HG02642 (cell line): ENCODE results near the gene TP53I11.

Source experiments
- ATAC-seq: cut with Tn5 transposase; IDR thresholded peaks from one replicate; pipeline ENCODE4 v1.9.1; 2021; ENCODE audit warnings: mild to moderate bottlenecking; ENCODE audit not compliant: unreplicated experiment, poor library complexity

TP53I11 gene

GRCh38 chr11:44942029-44942955, 8.4 kb downstream of the TP53I11 start:
- ATAC-seq: no peak

- no peak for ATAC-seq
Measured at GRCh38 chr11:44941259-44942021, 9.2 kb downstream of the TP53I11 start.

- ATAC-seq: no peak
Measured at GRCh38 chr11:44940835-44941234, 9.8 kb downstream of the TP53I11 start.

DNA sequence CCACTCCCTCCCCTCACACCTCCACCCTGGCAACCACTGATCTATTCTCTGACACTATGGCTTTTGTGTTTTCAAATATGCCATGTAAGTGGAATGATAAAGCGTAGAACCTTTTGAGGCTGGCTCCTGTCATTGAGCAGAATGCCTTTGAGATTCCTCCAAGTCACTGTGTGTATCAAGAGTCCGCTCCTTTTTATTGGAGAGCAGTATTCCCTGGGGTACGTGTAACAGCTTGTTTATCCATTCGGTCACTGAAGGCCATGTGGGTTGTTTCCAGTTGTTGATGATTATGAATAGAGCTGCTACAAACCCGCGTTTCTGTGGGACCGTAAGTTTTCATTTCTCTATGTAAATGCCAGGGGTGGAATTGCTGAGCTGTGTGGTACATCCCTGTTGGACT, 10.3 kb downstream of the TP53I11 start:
- no peak for ATAC-seq

DNA sequence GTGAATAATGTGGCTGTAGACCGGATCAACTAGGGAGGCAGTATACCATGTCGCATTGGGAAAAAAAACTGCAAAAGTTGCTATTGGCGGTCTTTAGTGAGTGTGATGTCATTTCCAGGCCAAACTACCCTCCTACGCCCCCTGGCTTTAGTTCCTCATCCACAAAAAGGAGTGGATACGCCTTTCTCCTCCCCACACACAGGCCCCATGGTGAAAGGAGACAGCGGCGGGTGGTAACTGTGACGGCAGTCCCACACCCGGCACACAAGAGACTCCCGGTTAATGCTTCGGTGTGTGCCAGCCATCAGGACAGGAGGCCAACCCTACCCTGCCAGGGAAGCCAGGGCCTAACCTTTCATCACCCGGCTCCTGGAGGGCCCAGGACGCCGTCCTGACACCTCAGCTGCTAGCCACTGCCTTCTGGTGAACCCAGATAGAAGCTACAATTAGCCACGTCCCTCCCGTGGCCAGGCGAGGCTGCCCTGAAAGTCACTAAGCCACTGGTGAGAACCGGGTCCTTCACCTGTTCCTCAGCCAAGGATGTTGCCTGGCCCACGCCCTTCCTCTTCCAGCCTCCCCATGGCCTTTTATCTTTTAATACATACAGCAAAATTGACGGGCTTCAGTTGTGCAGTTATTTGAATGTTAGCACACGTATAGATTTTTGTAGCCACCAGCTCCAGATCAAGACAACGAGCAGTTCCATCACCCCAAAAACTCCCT, 10.8 kb downstream of the TP53I11 start:
- ATAC-seq: no peak

- no peak for ATAC-seq
Measured at GRCh38 chr11:44938066-44938691, 12.5 kb downstream of the TP53I11 start.

DNA sequence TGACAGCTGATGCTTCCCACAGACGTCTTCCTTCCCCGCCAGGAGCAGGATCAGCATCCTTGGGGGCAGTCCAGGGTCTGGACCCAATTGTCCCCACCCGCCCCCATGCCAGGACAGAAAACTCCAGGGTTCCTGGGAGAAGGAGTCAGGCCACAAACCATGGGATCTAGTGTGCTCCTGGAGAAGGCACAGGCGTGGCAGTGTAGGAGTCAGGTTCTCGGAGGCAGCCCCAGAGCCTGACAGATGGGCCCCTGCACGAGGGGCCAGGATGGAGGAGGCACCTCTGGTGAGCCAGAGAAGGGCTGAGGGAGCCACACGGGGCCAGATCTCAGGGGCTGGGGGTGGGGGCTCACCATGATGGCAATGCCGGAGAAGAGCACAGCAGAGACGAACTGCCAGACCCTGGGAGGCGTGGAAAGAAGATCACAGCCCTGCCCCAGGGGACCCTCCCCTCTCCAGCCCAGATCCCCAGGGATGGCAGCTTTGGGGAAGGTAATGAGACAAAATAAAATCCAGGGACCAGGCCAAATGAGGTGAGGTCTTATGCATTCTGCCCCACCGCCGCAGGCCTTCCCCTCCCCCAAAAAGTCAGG, 13.6 kb downstream of the TP53I11 start:
- ATAC-seq: no peak

DNA sequence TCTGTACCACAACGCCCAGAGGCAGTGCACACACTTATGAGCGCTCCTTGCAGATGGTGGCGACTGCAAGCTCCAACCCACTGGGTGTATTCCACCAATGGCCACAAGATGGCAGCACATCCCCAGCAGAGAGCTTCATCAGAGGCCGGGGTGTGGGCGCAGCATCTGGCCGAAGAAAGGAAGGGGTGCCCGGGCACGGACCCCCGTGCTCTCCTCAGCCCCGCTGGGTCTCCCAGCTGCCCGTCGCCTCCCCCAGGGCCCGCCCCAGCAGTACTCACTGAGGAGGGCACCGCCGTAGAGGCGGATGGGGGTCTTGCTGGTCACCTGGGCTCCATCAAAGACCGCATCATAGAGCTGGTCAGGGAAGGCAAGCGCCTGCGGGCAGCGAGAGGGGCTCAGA, 14.2 kb downstream of the TP53I11 start:
- ATAC-seq: peak; percentile 80

GRCh38 chr11:44934735-44935250, 15.9 kb downstream of the TP53I11 start:
- ATAC-seq: no peak

GRCh38 chr11:44934110-44934509, 16.6 kb downstream of the TP53I11 start:
- no peak for ATAC-seq

DNA sequence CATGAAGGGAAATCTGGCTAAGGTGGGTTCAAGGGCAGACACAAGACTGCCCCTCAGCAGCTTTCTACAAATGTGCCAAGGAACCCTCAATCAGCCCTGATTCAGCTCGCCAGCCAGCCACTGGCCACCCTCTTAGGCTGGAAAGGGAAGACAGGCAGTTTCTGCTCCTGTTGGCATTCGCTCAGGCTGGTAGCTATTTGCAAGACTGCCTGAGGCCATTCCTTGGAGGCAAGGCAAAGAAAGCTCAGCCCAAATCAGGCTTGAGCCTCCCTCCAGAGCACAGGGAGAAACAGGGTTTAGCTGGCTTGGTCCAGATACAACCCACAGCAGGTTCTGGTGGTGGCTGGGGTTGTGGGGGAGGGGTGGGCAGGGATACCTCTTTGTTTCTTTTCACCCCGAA, 19.2 kb downstream of the TP53I11 start:
- no peak for ATAC-seq

DNA sequence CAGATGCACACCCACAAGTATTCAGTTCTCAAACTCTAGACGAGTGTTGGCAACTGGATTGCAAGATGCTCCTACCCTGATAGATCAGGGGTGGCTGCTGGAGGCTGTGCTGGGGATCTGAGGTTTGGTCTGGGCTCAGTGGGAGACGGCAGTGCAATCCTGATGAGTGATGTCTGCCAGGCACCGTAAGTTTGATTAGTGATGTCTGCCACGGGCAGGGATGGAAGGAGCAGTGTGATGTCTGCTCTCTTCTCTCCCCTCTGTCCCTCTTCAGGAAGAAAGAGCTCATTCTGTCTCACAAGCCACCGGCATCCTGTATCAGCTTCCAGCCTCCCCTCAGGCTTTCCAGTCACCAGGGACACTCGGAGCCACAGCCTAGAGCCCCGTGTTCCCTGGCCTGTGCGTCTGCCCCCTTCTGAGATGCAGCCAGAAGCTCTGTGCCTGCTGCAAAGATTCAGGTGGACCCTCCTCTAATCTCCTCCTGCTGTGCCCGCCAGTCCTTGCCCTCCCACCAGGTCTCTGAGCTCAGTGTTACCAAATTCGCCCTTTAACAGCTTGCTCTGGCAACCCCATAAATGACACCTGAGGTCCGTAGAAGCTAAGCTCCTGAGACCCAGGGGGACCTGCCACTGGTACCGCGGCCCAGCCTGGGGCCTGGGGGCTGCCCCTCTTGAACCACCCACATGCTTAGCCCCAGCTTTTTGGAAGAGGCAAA, 19.9 kb downstream of the TP53I11 start:
- ATAC-seq: no peak

DNA sequence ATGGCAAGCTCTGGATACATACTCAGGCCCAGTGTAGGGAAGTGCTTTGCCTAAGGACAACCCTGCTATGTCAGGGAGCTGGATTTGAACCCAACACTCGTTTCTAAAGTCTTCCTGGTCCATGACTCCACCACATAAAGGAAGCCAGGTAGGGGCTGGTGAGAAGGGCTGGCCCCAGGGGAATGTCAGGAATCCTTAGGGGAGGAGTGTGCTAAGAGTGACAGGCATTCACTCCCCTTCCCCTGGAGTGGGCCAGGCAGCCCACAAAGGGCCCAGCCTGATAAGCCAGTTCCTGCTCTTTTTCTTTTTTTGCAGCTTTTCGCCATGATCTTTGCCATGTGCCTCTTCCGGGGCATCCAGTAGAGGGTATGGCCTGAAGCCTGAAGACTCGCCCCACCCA, 21.9 kb downstream of the TP53I11 start:
- no peak for ATAC-seq

DNA sequence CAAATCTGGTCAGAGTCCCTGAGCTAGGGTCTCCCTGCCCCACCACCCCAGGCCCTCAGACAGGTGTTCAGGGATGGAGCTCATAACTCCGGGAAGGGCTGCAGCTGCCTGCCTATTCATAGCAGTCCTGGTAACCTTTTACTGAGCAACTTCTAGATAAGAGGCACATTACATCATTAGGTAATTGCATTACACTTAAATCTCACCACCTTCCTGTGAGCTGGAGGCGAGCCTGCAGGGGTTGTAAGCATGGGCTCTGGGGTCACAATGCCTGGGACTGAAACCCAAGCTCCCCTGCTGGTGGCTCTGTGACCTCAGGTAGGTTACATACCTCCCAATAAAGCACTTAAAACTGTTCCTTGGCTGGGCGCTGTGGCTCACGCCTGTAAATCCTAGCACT, 22.5 kb downstream of the TP53I11 start:
- no peak for ATAC-seq

- no peak for ATAC-seq
Measured at GRCh38 chr11:44927174-44927661, 23.5 kb downstream of the TP53I11 start.

DNA sequence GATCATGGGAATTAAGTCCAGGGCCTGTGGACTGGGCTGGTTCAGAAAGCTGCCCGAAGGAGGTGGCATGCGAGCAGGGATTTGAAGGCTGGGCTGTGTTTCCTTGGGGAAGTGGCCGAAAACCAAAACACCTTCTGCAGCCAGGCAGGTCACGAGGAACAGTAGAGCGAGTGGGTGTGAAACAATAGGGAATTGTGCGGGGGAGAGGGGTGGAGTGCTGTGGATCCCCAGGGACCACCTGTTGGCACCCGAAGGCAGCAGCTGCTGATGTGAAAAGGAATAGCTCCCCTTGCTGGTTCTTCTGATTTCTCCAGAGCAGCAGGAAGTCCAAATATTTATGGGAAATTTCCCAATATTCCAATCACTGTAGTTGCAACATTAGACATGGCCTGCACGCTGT, 24.6 kb downstream of the TP53I11 start:
- no peak for ATAC-seq

DNA sequence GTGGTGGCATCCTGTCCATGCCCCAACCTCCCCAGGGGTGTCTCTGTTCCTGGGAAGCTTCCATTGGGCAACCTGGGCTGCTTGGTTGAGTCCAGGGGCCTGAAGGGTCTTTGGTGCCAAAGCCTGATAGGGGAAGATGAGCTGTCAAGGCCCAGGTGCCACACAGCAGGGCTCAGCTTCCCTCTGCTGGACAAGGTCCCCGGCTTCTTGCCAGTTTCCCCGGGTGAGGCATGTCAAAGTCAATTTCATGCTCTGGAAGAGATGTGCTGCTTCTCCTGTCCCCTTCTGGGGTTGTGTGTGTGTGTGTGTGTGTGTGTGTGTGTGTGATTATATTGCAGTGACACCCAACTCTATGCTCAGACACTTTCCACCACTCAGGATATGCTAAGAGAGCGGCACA, 26.9 kb downstream of the TP53I11 start:
- no peak for ATAC-seq

- no peak for ATAC-seq
Measured at GRCh38 chr11:44923115-44923514, 27.6 kb downstream of the TP53I11 start.

DNA sequence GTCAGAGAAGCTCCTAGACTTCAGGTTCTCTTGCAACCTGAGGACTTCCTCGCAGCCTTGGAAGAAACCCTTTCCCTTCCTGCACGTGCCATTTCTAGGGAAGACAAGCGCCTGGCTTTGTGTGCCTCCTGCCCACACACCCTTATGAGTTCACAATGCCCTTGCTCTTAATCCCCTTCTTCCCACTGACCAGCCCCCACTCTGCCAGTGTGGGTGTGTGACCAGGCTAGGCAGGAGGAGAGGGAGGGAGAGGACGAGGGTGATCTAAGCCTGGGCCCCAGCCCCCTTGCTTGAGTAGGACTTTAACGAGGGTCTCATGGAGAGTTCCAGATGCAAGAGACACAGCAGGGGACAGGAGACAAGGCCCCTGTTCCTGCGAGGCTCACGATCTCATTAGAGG, 30.2 kb downstream of the TP53I11 start:
- ATAC-seq: no peak
